ENCODE measurements around the gene FABP1.

Gene FABP1

DNA sequence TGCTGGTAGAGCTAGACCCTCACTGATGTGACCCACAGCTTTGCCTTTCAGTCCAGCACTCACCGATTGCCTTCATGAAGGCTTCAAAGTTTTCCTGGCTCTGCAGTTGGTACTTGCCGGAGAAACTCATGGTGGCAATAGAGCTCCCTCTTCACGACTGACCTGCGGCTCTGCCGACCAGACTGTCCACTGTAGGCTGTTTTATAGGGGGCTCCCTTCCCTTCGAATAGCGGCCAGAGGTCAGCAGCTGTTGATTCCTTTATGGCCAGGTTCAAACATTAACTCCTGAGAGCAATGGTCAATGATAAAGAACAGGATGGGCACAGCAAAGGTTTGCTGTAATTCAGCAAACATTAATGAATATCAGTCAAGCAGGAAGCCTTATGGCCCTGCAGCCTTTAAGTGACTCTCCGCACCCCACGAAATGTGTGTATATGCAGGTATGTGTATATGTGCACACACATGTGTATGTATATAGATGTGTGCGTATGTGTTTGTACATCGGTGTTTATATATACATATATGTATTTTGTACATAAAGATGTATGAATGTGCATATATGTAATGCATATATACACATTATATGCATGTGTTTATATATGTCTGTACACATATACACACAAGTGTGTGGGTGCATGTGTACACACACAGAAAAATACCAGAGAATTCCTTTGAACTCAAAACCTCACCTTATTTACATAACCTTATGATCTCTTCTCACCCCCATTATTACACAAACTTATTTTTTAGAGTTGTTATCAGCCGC lies at the start of gene FABP1:
TSS of gene FABP1 (minus strand) at position 175 of the 766 bp plus-strand sequence. CDS start at position 130, 45 bp downstream.
- no peak within 1 kb of the TSS for H3K4me3 ChIP-seq (replicated peaks; ENCODE audit: low read depth, low read length)
- TF ChIP-seq, protein P1, sequence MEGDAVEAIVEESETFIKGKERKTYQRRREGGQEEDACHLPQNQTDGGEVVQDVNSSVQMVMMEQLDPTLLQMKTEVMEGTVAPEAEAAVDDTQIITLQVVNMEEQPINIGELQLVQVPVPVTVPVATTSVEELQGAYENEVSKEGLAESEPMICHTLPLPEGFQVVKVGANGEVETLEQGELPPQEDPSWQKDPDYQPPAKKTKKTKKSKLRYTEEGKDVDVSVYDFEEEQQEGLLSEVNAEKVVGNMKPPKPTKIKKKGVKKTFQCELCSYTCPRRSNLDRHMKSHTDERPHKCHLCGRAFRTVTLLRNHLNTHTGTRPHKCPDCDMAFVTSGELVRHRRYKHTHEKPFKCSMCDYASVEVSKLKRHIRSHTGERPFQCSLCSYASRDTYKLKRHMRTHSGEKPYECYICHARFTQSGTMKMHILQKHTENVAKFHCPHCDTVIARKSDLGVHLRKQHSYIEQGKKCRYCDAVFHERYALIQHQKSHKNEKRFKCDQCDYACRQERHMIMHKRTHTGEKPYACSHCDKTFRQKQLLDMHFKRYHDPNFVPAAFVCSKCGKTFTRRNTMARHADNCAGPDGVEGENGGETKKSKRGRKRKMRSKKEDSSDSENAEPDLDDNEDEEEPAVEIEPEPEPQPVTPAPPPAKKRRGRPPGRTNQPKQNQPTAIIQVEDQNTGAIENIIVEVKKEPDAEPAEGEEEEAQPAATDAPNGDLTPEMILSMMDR (IDR thresholded peaks at IDR 0.05; ENCODE audit: insufficient read depth, low read length, poor library complexity, severe bottlenecking) = no peak
- no peaks in the 10 kb centered on the region for H3K36me3 ChIP-seq (ENCODE audit: control insufficient read depth, insufficient read depth, low read length)
- no peaks in the 10 kb centered on the region; the same call in 1 of the 2 replicates for H3K27me3 ChIP-seq (replicated peaks; ENCODE audit: control insufficient read depth, insufficient read depth, low read length)
- no peak for DNase-seq (ENCODE audit: extremely low read depth, insufficient read length)

DNA sequence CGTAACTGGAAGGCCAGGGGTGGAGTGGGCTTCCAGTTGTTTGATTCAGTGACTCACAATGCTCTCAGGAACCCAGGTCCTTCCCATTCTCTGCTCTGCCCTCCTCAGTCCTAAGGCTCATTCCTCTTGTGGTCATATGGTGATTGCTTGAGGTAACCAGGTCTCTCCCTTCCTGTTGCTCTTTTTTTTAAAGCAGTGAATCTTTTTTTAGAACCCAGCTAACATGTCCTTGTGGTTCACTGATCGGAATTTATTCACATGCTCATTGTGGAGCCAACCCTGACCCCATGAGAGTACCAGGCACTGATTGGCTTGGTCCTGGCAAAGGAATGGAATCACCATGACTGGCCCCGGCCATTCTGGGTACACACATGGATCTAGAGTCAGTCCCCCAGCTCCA lies 49.7 kb upstream of the FABP1 start:
- no peak for DNase-seq (ENCODE audit: extremely low read depth, insufficient read length)
- no peaks in the 10 kb centered on the region for H3K36me3 ChIP-seq (ENCODE audit: control insufficient read depth, insufficient read depth, low read length)
- H3K27me3 ChIP-seq (replicated peaks; ENCODE audit: control insufficient read depth, insufficient read depth, low read length) = no peaks in the 10 kb centered on the region; the same call in 1 of the 2 replicates
- H3K4me3 ChIP-seq (replicated peaks; ENCODE audit: low read depth, low read length) = no peak overlapping the region
- TF ChIP-seq, protein P1 (IDR thresholded peaks at IDR 0.05; ENCODE audit: insufficient read depth, low read length, poor library complexity, severe bottlenecking) = no peak

DNA sequence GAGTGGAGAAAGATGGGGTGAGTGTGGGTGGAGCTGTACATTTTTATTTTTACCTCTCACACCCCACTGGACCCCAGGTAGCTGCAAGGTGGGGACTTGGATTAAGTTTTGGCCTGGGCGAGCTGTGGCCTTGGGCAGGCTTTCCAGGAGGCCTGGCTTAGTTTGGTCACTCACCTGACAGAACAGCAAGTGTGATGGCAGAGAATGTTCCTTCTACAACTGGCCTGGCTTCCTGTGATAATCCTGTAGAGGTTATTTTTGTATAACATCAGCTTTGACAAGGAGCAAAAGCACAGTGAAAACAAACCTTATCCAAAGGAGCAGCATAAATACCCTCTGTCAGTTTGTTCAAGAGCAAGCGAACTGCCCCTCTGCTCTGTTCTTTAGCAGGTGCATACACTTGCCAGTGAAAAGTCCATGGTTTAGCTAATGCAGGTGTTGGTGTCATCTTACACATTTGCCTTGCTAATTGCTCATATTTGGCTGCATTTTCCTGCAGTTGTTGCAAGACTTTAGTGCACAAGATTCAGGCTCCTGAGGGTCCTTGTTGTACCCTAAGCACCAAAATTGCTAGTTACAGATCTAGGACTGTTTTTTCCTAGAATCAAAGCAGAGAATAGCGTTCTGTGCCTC lies 48.6 kb upstream of the FABP1 start:
- TF ChIP-seq, protein P1 (IDR thresholded peaks at IDR 0.05; ENCODE audit: insufficient read depth, low read length, poor library complexity, severe bottlenecking) = no peak
- H3K27me3 ChIP-seq (replicated peaks; ENCODE audit: control insufficient read depth, insufficient read depth, low read length) = no peaks in the 10 kb centered on the region; the same call in 1 of the 2 replicates
- no peak for DNase-seq (ENCODE audit: extremely low read depth, insufficient read length)
- no peaks in the 10 kb centered on the region for H3K36me3 ChIP-seq (ENCODE audit: control insufficient read depth, insufficient read depth, low read length)
- H3K4me3 ChIP-seq (replicated peaks; ENCODE audit: low read depth, low read length) = no peak overlapping the region

DNA sequence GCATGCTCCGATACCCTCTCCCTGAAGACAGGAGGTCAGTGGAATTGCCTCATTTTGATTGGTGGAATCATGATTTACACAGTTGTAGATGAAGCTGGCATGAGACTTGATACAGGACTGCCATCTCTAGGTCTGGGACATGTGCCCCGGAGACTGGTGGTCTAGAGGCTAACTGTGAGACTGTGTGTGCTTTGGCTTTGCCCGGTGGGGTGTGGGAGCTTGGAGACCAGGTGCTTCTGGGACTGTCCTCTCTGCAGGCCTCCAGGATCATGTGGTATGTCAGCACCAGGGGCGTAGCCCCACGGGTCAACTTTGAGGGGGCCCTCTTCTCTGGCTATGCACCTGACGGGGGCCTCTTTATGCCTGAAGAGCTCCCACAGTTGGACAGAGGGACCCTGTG lies 45.0 kb upstream of the FABP1 start:
- no peaks in the 10 kb centered on the region for H3K36me3 ChIP-seq (ENCODE audit: control insufficient read depth, insufficient read depth, low read length)
- no peak for DNase-seq (ENCODE audit: extremely low read depth, insufficient read length)
- H3K27me3 ChIP-seq (replicated peaks; ENCODE audit: control insufficient read depth, insufficient read depth, low read length) = no peaks in the 10 kb centered on the region; the same call in none of the 2 replicates
- H3K4me3 ChIP-seq (replicated peaks; ENCODE audit: low read depth, low read length) = no peak overlapping the region
- TF ChIP-seq, protein P1 (IDR thresholded peaks at IDR 0.05; ENCODE audit: insufficient read depth, low read length, poor library complexity, severe bottlenecking) = no peak

DNA sequence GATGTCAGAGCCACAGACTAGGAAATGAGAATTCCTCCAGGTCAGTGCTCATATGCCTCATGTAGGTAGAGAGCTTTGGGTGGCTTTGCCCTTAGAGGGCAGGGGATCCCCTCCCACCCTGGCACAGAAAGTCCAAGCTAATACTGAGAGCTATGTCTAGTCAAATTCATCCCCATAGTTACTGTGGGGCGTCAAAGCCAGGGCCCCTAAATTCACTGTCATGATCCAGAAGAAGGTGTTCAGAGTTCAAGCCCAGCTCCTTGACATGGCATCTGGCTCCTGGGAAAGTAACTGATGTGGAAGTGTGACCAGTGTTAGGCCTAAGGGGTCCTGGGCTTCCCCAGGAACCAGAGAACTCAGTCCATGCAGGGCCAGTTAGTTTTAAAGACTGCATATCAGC lies 44.1 kb upstream of the FABP1 start:
- Histone ChIP-seq H3K27me3 (replicated peaks; ENCODE audit: control insufficient read depth, insufficient read depth, low read length) (no peaks in the 10 kb centered on the region; the same call in none of the 2 replicates), H3K4me3 (replicated peaks; ENCODE audit: low read depth, low read length) (no peak overlapping the region), H3K36me3 (ENCODE audit: control insufficient read depth, insufficient read depth, low read length) (no peaks in the 10 kb centered on the region)
- no peak for DNase-seq (ENCODE audit: extremely low read depth, insufficient read length)
- TF ChIP-seq, protein P1 (IDR thresholded peaks at IDR 0.05; ENCODE audit: insufficient read depth, low read length, poor library complexity, severe bottlenecking) = no peak
